Keratinocyte (primary cell): ENCODE results near the gene FBXW2.

Source experiments
- CTCF ChIP-seq, 3 experiments: IDR thresholded peaks in 1 of 3; conservative IDR thresholded peaks in 1 of 3; optimal IDR thresholded peaks in 1 of 3; 2 replicates in 2 of 3; 3 replicates in 1 of 3; pipeline versions ENCODE3 to v1.5.1; 2011; ENCODE audit warnings: low read length in 3 of 3, mild to moderate bottlenecking in 3 of 3, moderate library complexity in 2 of 3, control low read depth in 1 of 3, inconsistent platforms in 1 of 3; ENCODE audit not compliant: insufficient read depth in 2 of 3; ENCODE audit errors: extremely low read depth in 1 of 3
- EZH2 ChIP-seq: IDR thresholded peaks from one replicate; pipeline ENCODE4 v1.6.1; 2012; ENCODE audit warnings: inconsistent platforms, mild to moderate bottlenecking, low read length, moderate library complexity

- TF ChIP-seq CTCF (optimal IDR thresholded peaks at IDR 0.05 in 1 of 3, IDR thresholded peaks at IDR 0.05 in 1 of 3, conservative IDR thresholded peaks at IDR 0.05 in 1 of 3; ENCODE audit: extremely low read depth in 1 of 3, insufficient read depth in 2 of 3, low read length in 3 of 3) (no peak), EZH2 (no peak)
These were observed 45.9 kb upstream of the FBXW2 start for GRCh38 chr9:120839146-120839545.
